Fibroblast of skin of scalp (primary cell): ENCODE data around the gene SH3TC1.

ENCODE experiments used
- DNase-seq: peaks from one replicate; pipeline ENCODE4 v3.0.0-alpha.2; 2013

The SH3TC1 gene

DNA sequence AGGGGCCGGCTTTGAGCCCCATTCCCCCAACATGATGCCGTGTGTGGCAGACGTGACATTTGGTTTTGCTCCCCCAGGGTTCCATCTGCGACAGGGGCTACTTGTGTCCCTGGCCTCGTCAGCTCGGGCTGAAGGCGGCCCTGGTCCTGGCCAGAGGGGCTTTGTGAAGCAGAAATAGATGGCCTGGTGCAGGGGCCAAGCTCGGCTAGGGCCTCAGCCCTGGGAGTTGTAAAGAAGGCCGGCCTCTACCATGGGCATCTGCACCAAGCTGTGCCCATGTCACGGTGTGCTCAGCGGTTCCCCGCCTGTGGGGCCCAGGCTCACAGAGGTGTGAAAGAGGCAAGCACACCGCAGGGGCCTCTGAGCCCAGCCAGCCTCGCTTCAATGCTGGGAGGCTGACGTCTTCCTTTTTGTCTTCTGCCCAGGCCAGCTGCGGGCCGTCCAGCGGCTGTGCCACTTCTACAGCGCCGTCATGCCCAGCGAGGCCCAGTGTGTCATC is 32.5 kb downstream of the SH3TC1 start:
- DNase-seq: no peak

GRCh38 chr4:8232748-8233147 is 33.7 kb downstream of the SH3TC1 start:
- DNase-seq: no peak

- no peak for DNase-seq
Observed at GRCh38 chr4:8233672-8234484, 34.8 kb downstream of the SH3TC1 start.

GRCh38 chr4:8234715-8235114 is 35.6 kb downstream of the SH3TC1 start:
- DNase-seq: no peak

- DNase-seq: no peak
Observed at GRCh38 chr4:8235224-8235623, 36.1 kb downstream of the SH3TC1 start.

DNA sequence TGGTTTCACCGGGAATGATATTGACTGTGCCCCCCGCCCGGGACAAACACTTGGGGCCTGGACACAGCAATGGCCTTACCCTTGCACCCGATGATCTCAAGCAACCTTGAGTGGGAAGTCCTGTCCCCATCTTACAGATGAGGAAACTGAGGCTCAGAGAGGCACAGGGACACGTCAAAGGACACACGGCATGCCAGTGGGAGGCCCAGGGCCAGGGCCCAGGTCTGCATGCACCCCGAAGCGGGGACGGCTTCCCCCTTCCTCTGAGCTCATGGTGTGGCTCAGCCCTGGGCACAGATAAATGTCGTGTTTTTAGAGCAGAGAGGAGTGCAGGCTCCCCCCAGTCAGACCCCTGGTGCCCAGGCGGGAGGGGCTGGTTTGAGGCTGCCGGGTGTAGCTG is 36.6 kb downstream of the SH3TC1 start:
- DNase-seq: no peak

DNA sequence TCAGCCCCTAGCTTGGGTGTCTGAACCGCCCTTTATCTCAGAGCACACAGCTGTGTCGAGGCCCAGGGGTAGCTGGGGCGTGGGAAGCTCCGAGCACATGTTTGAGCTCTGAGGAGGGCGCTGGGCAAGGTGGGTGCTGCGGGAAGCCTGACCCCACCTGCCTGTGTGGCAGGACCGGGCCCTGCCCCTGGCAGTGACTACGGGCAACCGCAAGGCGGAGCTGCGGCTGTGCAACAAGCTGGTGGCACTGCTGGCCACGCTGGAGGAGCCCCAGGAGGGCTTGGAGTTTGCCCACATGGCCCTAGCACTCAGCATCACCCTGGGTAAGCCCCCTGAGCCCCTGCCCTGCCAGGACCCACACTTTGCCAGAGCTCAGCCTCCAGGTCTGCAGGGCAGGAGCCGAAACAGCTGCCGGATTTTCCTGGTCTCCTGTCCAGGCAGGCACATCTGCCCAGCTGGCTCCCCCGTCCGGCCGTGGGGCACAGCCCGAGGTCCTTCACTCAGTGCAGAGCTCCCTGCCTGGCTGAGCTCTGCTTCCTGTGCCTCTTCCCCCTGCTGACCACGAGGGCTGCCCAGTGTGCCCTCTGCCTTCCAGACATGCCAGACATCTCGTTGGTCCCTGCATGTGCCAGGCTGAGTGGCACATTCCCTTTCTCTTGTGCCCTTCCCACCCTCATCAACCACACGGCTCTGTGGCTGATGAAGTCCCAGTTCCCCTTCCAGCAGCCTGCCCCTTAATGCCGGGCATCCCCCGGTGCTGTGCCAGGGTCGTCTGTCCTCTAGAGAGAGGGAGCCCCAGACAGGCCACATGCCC is 37.2 kb downstream of the SH3TC1 start:
- no peak for DNase-seq

DNA sequence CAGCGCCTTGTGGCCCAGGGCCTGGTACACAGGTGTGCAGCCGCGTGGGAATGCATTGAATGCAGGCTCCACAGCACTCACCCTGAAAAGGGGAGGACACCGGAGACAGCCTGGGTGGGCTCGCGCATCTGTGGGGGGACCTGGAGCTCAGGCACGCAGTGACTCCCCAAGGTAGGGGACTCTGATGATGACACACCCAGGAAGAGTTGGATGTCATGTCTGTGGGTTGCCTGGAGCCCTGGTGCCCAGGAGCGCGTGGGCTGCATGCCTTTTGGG is 37.8 kb downstream of the SH3TC1 start:
- no peak for DNase-seq

DNA sequence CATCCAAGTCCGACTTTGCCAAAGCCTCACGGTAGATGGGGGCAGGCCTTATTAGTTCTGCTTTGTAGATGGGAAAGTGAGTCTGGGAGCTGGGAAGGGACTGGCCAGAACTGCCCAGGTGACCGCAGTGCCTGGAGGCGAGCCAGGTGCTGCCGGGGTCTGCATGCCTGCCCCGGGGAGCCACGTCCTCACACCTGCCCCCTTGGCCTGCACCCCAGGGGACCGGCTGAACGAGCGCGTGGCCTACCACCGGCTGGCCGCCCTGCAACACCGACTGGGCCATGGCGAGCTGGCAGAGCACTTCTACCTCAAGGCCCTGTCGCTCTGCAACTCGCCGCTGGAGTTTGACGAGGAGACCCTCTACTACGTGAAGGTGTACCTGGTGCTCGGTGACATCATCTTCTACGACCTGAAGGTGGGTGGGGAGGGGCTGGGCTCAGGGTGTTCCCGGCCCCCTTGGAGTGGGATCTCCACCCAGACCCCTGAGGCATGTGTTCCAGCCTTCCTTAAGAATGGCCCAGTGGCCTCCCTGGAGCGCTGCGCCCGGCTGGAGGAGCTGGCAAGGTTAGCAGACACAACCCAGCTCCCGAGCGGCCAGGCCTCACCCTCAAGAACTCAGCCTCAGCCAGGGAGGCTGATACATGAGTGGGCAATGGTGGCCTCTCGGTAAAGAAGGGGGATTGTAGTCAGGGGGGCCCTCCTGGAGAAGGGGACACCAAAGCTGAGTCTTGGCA is 38.3 kb downstream of the SH3TC1 start:
- DNase-seq: no peak

DNA sequence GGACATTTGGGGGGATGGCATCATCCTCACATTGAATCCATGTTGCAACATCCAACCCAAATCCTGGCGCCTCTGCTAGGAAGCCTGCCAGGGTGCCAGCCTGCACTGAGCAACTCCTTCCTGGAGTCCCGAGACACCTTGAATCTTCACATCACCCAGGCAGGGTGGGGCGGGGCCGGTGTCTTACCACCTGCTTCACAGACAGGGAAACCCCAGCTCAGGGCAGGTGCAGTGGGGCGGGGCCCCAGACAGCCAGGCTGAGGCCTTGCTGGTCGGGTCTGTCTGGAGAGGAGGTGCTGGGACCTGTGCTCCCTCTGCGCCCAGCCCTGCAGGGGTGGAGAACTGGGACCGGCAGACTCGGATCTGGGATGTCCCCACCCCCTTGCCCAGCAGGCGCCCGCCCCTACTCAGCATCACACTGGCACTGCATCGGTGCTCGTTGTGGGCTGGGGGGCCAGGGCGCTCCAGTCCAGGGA is 39.0 kb downstream of the SH3TC1 start:
- no peak for DNase-seq

GRCh38 chr4:8238515-8239053 is 39.5 kb downstream of the SH3TC1 start:
- no peak for DNase-seq

- DNase-seq: no peak
Observed at GRCh38 chr4:8239226-8239625, 40.1 kb downstream of the SH3TC1 start.

GRCh38 chr4:8239661-8240060 is 40.6 kb downstream of the SH3TC1 start:
- no peak for DNase-seq

GRCh38 chr4:8240211-8241041 is 41.3 kb downstream of the SH3TC1 start:
- DNase-seq: no peak

DNA sequence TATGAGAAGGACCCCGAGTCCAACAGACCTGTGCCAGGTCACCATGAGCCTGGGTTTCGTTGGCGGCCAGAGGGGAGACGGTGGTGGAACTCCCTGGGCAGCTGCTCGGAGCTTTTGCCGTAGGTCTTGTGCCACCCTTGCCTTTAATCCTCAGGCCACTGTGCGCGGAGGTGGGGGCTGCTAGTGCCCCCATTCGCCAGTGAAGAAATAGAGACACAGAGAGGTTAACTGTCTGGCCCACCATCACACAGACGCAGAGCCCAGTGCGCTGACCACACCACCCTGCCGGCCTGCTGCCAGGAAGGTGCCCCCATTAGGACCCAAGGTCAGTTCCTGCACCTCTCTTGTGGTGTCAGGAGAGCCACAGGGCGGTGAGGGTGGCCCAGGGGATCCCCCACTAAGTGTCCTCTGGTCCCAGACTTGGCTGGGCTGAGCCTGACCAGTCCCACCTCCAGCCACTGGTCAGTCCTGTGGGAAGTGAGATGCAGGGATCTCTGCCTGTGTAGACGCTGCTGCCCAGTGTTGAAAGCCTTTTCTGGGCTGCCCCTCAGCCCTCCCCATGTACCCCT is 42.2 kb downstream of the SH3TC1 start:
- DNase-seq: no peak

DNA sequence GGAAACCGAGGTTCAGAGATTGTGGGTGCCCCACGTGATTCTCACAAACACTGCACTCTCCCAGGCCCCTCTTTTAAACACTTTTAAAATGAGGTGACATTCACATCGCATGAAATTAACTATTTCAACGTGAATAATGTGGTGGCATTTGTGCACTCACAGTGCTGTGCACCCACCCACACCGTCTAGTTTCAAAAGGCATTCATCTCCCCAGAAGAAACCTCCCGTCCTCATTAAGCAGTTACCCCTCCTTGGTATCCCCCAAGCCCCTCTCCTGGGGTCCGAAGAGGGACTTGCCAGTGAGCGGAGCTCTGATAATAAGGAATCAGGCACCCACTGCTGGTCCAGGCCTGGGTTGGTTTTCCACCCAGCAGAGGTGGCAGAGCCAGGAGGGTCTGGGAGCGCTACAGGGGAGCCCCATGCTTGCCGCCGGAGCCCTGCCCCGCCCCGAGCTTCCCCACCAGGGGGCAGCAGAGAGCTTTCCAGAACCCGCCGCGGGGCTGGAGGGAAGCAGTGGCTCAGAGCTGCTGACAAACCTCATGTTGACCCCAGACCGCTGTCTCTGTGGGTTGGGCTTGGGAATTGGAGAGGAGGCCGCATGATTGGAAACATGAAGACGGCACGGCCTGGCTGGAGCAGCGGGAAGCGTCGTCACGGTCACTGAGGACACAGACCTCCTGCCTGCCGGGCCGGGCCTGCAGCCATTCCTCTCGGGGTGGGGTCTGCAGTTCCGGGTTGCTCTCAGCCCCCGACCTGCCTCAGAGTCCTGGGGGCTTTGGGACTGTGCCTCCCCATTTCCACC is 43.0 kb downstream of the SH3TC1 start:
- DNase-seq: peak; percentile 92

GRCh38 chr4:8242782-8243560 is 43.9 kb downstream of the SH3TC1 start:
- no peak for DNase-seq

DNA sequence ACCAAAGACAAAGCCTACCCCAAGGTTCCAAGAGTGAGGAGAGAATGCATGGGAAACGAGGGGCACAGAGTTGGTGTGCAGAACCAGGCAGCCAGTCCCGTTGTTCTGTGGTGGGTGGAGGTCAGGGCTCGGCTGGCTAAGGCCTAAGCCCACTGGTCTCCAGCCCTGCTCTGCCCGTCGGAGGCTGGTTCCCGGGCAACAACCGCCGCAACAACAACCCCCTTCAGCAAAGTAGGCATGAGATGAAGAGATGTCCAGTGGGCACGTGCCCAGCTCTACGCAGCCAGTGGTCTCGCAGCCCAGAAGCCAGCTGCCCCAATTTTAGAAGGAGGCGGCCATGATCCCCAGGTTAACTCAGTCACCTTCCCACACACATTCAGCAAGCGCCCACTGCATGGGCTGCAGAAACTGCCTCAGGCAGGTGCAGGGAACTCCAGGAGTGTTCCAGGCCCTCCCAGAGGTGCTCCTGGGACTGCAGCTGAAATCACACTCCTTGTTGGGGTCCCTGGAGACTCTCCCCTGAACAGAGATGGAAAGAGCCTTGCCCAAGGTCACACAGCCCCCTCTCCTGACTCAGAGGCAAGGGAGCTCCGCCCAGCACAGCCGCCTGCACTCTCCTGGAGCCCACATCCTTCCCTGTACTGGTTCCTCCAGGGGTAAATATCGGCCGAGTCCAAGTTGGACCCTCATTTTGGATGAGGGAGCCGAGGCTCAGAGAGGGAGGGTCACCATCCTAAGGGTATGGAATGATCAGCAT is 45.1 kb downstream of the SH3TC1 start:
- DNase-seq: no peak

- DNase-seq: no peak
Observed at GRCh38 chr4:8244931-8245460, 45.9 kb downstream of the SH3TC1 start.
